ENCODE data around the gene SLC5A6. TPM values are rescaled to one million over a fixed set of nuclear protein-coding genes. Genes with fewer than 3 reads are reported as not detected.

SLC5A6 gene
- polyA plus RNA-seq, 3 donors = 8.1 to 21.7 (median 10.2) TPM

- Histone ChIP-seq H2AFZ (ENCODE audit: insufficient read depth, low read depth, low read length, poor library complexity, severe bottlenecking) (no peak overlapping the region), H3K4me1 (ENCODE audit: control insufficient read depth in 1 of 2, insufficient read depth in 2 of 2, low read length in 2 of 2) (no peaks in the 10 kb centered on the region), H3K4me2 (replicated peaks; ENCODE audit: extremely low read depth, low read length, poor library complexity, severe bottlenecking) (no peak overlapping the region), H3K27me3 (ENCODE audit: control insufficient read depth in 2 of 2, insufficient read depth in 2 of 2, low read length in 2 of 2) (no peaks in the 10 kb centered on the region), H3K9ac (ENCODE audit: insufficient read depth, low read length, poor library complexity, severe bottlenecking) (no peak overlapping the region), H3K79me2 (ENCODE audit: insufficient read depth, low read length) (no peaks in the 10 kb centered on the region), H3K36me3 (replicated peaks in 1 of 2; ENCODE audit: control insufficient read depth in 1 of 2, insufficient read depth in 2 of 2, low read length in 2 of 2) (no peaks in the 10 kb centered on the region), H4K20me1 (ENCODE audit: insufficient read depth, low read length) (no peaks in the 10 kb centered on the region), H3K27ac (ENCODE audit: low read depth in 1 of 2, low read length in 2 of 2) (no peak overlapping the region), H3K9me3 (replicated peaks in 1 of 2; ENCODE audit: control insufficient read depth in 1 of 2, insufficient read depth in 1 of 2, low read length in 2 of 2) (no peaks in the 10 kb centered on the region), H3K4me3 (replicated peaks in 1 of 3; ENCODE audit: low read depth in 2 of 3, low read length in 3 of 3) (no peak overlapping the region)
- Mint-ChIP-seq H3K9me3 (peaks cover 0 to 1% (median 0%) of the 10 kb centered on the region in 7 donors), H3K4me3 (no peak overlapping the region), H3K27ac (no peak overlapping the region), H3K36me3 (no peaks in the 10 kb centered on the region), H3K4me1 (peaks cover 2% of the 10 kb centered on the region), H3K27me3 (ENCODE audit: low read depth in 3 of 3) (peaks cover 3 to 9% (median 4%) of the 10 kb centered on the region in 3 donors)
- intact Hi-C loops (cut with micrococcal nuclease) = no loop called here
- no peak for DNase-seq
- WGBS (ENCODE audit: insufficient coverage) = no CpG with 5 or more reads among the region's 4 CpGs
- TF ChIP-seq, protein P1, sequence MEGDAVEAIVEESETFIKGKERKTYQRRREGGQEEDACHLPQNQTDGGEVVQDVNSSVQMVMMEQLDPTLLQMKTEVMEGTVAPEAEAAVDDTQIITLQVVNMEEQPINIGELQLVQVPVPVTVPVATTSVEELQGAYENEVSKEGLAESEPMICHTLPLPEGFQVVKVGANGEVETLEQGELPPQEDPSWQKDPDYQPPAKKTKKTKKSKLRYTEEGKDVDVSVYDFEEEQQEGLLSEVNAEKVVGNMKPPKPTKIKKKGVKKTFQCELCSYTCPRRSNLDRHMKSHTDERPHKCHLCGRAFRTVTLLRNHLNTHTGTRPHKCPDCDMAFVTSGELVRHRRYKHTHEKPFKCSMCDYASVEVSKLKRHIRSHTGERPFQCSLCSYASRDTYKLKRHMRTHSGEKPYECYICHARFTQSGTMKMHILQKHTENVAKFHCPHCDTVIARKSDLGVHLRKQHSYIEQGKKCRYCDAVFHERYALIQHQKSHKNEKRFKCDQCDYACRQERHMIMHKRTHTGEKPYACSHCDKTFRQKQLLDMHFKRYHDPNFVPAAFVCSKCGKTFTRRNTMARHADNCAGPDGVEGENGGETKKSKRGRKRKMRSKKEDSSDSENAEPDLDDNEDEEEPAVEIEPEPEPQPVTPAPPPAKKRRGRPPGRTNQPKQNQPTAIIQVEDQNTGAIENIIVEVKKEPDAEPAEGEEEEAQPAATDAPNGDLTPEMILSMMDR (IDR thresholded peaks at IDR 0.05) = no peak
Observed at GRCh38 chr2:27182346-27182745, 29.7 kb downstream of the SLC5A6 start.

GRCh38 chr2:27179344-27180000, 32.6 kb downstream of the SLC5A6 start:
- H3K4me3 Mint-ChIP-seq = no peak overlapping the region
- Histone ChIP-seq H3K79me2 (ENCODE audit: insufficient read depth, low read length) (no peaks in the 10 kb centered on the region), H3K27ac (ENCODE audit: low read depth in 1 of 2, low read length in 2 of 2) (no peak overlapping the region), H3K9ac (ENCODE audit: insufficient read depth, low read length, poor library complexity, severe bottlenecking) (no peak overlapping the region), H2AFZ (ENCODE audit: insufficient read depth, low read depth, low read length, poor library complexity, severe bottlenecking) (no peak overlapping the region), H4K20me1 (ENCODE audit: insufficient read depth, low read length) (no peaks in the 10 kb centered on the region), H3K4me2 (replicated peaks; ENCODE audit: extremely low read depth, low read length, poor library complexity, severe bottlenecking) (no peak overlapping the region), H3K36me3 (replicated peaks in 1 of 2; ENCODE audit: control insufficient read depth in 1 of 2, insufficient read depth in 2 of 2, low read length in 2 of 2) (no peaks in the 10 kb centered on the region), H3K4me1 (ENCODE audit: control insufficient read depth in 1 of 2, insufficient read depth in 2 of 2, low read length in 2 of 2) (no peaks in the 10 kb centered on the region), H3K9me3 (replicated peaks in 1 of 2; ENCODE audit: control insufficient read depth in 1 of 2, insufficient read depth in 1 of 2, low read length in 2 of 2) (no peaks in the 10 kb centered on the region), H3K27me3 (ENCODE audit: control insufficient read depth in 2 of 2, insufficient read depth in 2 of 2, low read length in 2 of 2) (no peaks in the 10 kb centered on the region), H3K4me3 (replicated peaks in 1 of 3; ENCODE audit: low read depth in 2 of 3, low read length in 3 of 3) (no peak overlapping the region)
- TF ChIP-seq, protein P1 (IDR thresholded peaks at IDR 0.05) = no peak
- no peak overlapping the region for H3K27ac Mint-ChIP-seq
- H3K4me1 Mint-ChIP-seq = no peaks in the 10 kb centered on the region
- H3K27me3 Mint-ChIP-seq (ENCODE audit: low read depth in 3 of 3) = peaks cover 2 to 12% (median 3%) of the 10 kb centered on the region in 3 donors
- WGBS (ENCODE audit: insufficient coverage) = 80% methylated on average over 1 of the region's 3 CpGs
- peaks cover 0 to 1% (median 0%) of the 10 kb centered on the region in 7 donors for H3K9me3 Mint-ChIP-seq
- no peak for DNase-seq
- intact Hi-C loops (cut with micrococcal nuclease) = no loop called here
- H3K36me3 Mint-ChIP-seq = no peaks in the 10 kb centered on the region

Measured in CD14-positive monocyte (primary cell).